Measurements from ENCODE around the gene APCS. TPM values are rescaled to one million over a fixed set of nuclear protein-coding genes. Genes with fewer than 3 reads are reported as not detected.

The APCS gene, protein sequence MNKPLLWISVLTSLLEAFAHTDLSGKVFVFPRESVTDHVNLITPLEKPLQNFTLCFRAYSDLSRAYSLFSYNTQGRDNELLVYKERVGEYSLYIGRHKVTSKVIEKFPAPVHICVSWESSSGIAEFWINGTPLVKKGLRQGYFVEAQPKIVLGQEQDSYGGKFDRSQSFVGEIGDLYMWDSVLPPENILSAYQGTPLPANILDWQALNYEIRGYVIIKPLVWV
- total RNA-seq (2011; cell fraction: chromatin; rRNA removed; ENCODE audit: low replicate concordance), result not detected in 2 replicates
- not detected in 2 replicates for total RNA-seq (2011; cell fraction: nucleolus; rRNA removed)
- total RNA-seq (2011; cell fraction: nucleoplasm; rRNA removed), result not detected in 2 replicates
- total RNA-seq (2014; rRNA removed) (not detected in 2 replicates), total RNA-seq (2014; rRNA removed; fragmentation: Illumina TruSeq; extraction: Trizol) (not detected in 2 replicates), total RNA-seq (2015; rRNA removed; fragmentation: Illumina TruSeq; extraction: Trizol) (not detected in 2 replicates), total RNA-seq (2021) (0.29 and 0.34 TPM in 2 replicates), polyA plus RNA-seq (2011; rRNA removed) (not detected in 2 replicates), polyA plus RNA-seq (2014; fragmentation: Illumina TruSeq; extraction: Trizol) (not detected in 2 replicates), polyA plus RNA-seq (2014; fragmentation: Nextera tagmentation; extraction: Ambion mirVana) (not detected), polyA plus RNA-seq (2014; rRNA removed) (not detected in 2 replicates), polyA minus RNA-seq (2011; rRNA and poly(A)+ RNA removed) (not detected in 2 replicates), Bru-seq, nascent RNA (not detected), BruChase-seq, experiment 1, labeled RNA remaining after a 2-hour chase (not detected), BruChase-seq, experiment 2, labeled RNA remaining after a 6-hour chase (not detected)
- polyA plus RNA-seq (2011; cell fraction: cytosol; rRNA removed), result not detected in 2 replicates
- polyA plus RNA-seq (2011; cell fraction: nucleus; rRNA removed), result not detected in 2 replicates
- polyA plus RNA-seq (2012), result not detected in 2 replicates
- polyA minus RNA-seq (2011; cell fraction: cytosol; rRNA and poly(A)+ RNA removed), result not detected in 2 replicates
- polyA minus RNA-seq (2011; cell fraction: nucleus; rRNA and poly(A)+ RNA removed), result not detected in 2 replicates
- long read RNA-seq, experiment 1, result 0 reads
- long read RNA-seq, experiment 2, result 0 reads
- long read RNA-seq, experiment 3, result 0 reads

DNA sequence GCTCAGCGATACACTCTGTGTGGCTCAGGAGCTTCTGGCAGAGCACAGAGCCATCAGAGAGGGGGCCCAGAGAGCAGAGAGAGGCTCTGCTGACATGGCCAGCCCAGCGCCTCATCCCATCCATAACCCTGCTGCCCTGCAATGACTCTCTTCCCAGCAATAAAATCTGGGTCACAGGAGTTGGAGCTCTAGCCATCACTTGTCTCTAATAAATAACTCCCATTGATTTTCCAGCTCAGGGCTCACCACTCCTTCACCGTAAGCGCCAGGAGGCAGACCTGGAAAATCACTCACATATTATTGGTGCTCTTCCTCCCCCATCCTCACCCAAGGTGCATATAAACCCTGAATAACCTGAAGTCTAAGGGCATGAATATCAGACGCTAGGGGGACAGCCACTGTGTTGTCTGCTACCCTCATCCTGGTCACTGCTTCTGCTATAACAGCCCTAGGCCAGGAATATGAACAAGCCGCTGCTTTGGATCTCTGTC, at the start of gene APCS:
Gene APCS, plus strand, starts transcription at position 366 of the 491 bp plus-strand sequence. Its CDS starts 96 bp downstream, at position 462.
- H3K4me2 ChIP-seq (ENCODE audit: insufficient read depth, low read length), result no peak within 1 kb of the TSS
- H3K9ac ChIP-seq (ENCODE audit: insufficient read depth in 1 of 2, low read depth in 2 of 2, low read length in 2 of 2), result no peak within 1 kb of the TSS
- H2AFZ ChIP-seq (ENCODE audit: low read depth, low read length), result no peak within 1 kb of the TSS
- WGBS (ENCODE audit: insufficient coverage, low coverage, missing lambda C conversion rate), result 0% methylated on average over 6 of the region's 6 CpGs
- no peaks in the 10 kb centered on the region for H3K9me3 ChIP-seq (replicated peaks; ENCODE audit: control insufficient read depth, insufficient read depth, low read depth, low read length)
- no peaks in the 10 kb centered on the region for H4K20me1 ChIP-seq (replicated peaks; ENCODE audit: control insufficient read depth, insufficient read depth, low read length)
- FAIRE-seq (no peak), DNase-seq (ENCODE audit: extremely low read depth in 1 of 4, low spot score in 3 of 4) (no peak), ATAC-seq (no peak)
- TF ChIP-seq CBX3 (IDR thresholded peaks at IDR 0.05; ENCODE audit: borderline replicate concordance in 1 of 2, low read length in 2 of 2), result no peak
- no peak for TF ChIP-seq CTBP1 (IDR thresholded peaks at IDR 0.05; ENCODE audit: borderline replicate concordance)
- TF ChIP-seq, protein P1, sequence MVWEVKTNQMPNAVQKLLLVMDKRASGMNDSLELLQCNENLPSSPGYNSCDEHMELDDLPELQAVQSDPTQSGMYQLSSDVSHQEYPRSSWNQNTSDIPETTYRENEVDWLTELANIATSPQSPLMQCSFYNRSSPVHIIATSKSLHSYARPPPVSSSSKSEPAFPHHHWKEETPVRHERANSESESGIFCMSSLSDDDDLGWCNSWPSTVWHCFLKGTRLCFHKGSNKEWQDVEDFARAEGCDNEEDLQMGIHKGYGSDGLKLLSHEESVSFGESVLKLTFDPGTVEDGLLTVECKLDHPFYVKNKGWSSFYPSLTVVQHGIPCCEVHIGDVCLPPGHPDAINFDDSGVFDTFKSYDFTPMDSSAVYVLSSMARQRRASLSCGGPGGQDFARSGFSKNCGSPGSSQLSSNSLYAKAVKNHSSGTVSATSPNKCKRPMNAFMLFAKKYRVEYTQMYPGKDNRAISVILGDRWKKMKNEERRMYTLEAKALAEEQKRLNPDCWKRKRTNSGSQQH (CRISPR knock-in tag; IDR thresholded peaks at IDR 0.05), result no peak
- no peak for TF ChIP-seq EWSR1 (IDR thresholded peaks at IDR 0.05; ENCODE audit: borderline replicate concordance, low read depth, partially characterized antibody)
- TF ChIP-seq, protein P2, sequence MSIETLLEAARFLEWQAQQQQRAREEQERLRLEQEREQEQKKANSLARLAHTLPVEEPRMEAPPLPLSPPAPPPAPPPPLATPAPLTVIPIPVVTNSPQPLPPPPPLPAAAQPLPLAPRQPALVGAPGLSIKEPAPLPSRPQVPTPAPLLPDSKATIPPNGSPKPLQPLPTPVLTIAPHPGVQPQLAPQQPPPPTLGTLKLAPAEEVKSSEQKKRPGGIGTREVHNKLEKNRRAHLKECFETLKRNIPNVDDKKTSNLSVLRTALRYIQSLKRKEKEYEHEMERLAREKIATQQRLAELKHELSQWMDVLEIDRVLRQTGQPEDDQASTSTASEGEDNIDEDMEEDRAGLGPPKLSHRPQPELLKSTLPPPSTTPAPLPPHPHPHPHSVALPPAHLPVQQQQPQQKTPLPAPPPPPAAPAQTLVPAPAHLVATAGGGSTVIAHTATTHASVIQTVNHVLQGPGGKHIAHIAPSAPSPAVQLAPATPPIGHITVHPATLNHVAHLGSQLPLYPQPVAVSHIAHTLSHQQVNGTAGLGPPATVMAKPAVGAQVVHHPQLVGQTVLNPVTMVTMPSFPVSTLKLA (conservative IDR thresholded peaks at IDR 0.05), result no peak
- TF ChIP-seq GTF2E2 (tag; IDR thresholded peaks at IDR 0.05), result no peak
- no peak for TF ChIP-seq ZNF75A (CRISPR knock-in tag; IDR thresholded peaks at IDR 0.05)
- TF ChIP-seq PRMT5 (CRISPR knock-in tag; IDR thresholded peaks at IDR 0.05), result no peak
- H3K9me1 ChIP-seq (ENCODE audit: control insufficient read depth, insufficient read depth, low read length), result no peaks in the 10 kb centered on the region
- no peaks in the 10 kb centered on the region for H3K36me3 ChIP-seq (ENCODE audit: control insufficient read depth, insufficient read depth, low read length)
- in situ Hi-C loops (cut with MboI), result no loop called here
- H3K4me3 ChIP-seq, result no peak within 1 kb of the TSS
- H3K27ac ChIP-seq (ENCODE audit: extremely low read depth, low read depth, low read length), result no peak within 1 kb of the TSS
- ChIA-PET POLR2A (no interaction called here), CTCF (ENCODE audit: low intra/inter-chr PET ratio) (no interaction called here)
- intact Hi-C loops (cut with micrococcal nuclease), result no loop called here
- no peaks in the 10 kb centered on the region for H3K27me3 ChIP-seq (ENCODE audit: control insufficient read depth in 2 of 2, insufficient read depth in 2 of 2, low read length in 2 of 2)
- H3K79me2 ChIP-seq (ENCODE audit: control insufficient read depth, insufficient read depth, low read length), result no peaks in the 10 kb centered on the region
- no TSS peak for BruUV-seq (replicated peaks)
- H3K4me1 ChIP-seq (replicated peaks in 1 of 2; ENCODE audit: control insufficient read depth in 2 of 2, insufficient read depth in 2 of 2, low read length in 2 of 2), result no peaks in the 10 kb centered on the region

Measured in K562 (cell line).